Stimulated activated CD8-positive, alpha-beta memory T cell treated with anti-CD3 and anti-CD28 coated beads, Interleukin-15, amount 100 ng/mL, for 1 hour (primary cell): ENCODE data around the gene AMIGO3.

Experiments used
- DNase-seq: peaks from one replicate; pipeline ENCODE4 v3.0.0-alpha.2; 2020; ENCODE audit warnings: low read depth

The AMIGO3 gene

DNA sequence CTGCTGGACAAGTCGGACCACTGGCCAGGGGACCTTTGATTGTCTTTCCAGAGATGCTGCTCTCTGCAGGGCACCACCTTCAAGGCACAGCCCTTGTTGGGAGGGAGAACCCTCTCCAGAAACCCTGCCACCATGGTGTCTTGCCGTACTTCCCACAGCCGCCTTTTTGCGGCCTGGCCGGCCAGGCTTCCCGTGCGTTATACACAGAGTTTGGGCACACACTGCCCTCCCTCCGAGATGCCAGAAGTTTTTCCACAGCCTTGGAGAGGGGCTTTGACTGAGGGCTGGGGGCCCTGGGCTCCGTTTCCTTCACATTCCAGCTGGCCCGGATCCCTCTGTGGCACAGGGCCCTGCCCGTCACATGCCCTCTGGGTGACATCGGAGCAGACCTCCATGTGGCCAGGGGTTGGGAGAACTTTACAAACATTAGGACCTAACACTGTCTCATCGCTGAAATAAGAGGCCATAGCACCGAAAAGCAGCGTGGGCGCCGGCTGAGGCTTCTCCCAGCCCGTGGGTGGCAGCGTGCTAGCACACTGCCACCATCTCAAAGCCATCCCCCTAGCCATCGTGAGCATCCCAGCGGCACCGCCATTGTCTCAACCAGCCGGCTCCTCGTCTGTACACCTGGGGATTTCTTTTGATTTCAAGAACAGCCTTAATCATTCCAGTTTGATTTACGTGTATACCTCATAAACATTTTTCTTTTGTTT is 51.6 kb downstream of the AMIGO3 start:
- no peak for DNase-seq
